GM19438 (cell line): ENCODE data around the gene DXO.
"Not testable (repeated sequence)": the region's sequence is repeated elsewhere in the genome, so short reads cannot be mapped to it uniquely, and the experiment has no call there.

Experiments used
- ATAC-seq: cut with Tn5 transposase; IDR thresholded peaks from one replicate; pipeline ENCODE4 v1.9.1; 2021; ENCODE audit warnings: low read depth; ENCODE audit not compliant: unreplicated experiment

The DXO gene

DNA sequence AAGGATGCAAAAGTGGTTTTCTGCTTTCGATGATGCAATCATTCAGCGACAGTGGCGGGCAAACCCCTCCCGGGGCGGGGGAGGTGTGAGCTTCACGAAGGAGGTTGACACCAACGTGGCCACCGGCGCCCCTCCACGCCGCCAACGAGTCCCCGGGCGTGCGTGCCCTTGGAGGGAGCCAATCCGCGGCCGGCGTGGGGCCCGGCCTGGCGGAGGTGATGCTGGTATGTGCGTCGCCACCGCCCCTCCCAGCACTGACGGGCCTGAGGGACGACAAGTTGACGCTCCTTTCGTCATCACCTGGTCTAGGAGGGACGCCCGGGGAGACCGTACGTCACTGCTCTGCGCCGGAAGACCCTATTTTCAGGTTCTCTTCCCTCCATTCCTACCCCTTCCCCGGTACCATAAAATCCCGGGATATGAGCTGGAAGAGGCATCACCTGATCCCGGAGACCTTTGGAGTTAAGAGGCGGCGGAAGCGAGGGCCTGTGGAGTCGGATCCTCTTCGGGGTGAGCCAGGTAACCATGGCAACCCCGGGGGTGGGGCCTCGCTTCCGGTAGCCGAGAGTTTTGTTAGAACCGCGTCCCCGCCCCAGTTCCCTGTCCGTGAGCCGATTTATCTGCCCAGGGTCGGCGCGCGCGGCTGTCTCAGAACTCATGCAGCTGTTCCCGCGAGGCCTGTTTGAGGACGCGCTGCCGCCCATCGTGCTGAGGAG, at the start of gene DXO:
DXO (minus strand) TSS at position 146 of the 716 bp plus-strand sequence. CDS start 463 bp downstream, outside the sequence.
- ATAC-seq: peak; percentile 81

DNA sequence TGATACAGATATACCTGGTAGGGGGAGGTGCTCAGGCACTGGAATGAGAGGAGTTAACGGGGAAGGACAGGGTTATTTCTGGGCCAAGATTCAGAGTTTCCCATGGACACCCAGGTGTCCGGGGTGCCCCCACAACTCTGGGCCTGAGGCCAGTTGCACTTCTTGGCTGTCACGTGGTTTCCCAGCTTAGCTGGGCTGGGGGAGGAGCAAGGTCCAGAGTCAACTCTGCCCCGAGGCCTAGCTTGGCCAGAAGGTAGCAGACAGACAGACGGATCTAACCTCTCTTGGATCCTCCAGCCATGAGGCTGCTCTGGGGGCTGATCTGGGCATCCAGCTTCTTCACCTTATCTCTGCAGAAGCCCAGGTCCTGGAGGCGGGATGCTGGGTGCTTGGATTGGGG, 42.6 kb upstream of the DXO start, which contains the start of gene C4B:
C4B (plus strand) TSS at position 249 of the 400 bp plus-strand sequence; CDS start at position 300, 51 bp downstream.
- ATAC-seq: not testable (repeated sequence)

DNA sequence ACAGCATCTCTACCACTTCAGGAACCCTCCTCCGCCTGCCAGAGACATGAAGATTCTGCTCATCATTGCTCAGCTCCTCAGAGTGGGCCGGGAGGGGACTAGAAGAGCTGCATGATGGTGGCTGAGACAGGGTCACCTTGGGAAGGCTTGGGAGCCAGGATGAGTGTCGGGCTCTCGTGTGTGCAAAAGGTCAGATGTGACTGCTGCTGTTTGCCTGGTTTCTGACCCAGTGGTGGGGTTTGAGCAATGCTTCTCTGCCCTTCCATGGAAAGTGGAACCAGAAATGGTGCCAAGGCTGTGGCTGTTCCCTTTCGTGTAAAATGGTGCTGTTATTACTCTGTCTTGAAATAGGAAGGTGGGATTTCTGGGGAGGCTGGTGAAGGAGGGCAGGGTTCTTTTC, 41.8 kb upstream of the DXO start:
- ATAC-seq: not testable (repeated sequence)

DNA sequence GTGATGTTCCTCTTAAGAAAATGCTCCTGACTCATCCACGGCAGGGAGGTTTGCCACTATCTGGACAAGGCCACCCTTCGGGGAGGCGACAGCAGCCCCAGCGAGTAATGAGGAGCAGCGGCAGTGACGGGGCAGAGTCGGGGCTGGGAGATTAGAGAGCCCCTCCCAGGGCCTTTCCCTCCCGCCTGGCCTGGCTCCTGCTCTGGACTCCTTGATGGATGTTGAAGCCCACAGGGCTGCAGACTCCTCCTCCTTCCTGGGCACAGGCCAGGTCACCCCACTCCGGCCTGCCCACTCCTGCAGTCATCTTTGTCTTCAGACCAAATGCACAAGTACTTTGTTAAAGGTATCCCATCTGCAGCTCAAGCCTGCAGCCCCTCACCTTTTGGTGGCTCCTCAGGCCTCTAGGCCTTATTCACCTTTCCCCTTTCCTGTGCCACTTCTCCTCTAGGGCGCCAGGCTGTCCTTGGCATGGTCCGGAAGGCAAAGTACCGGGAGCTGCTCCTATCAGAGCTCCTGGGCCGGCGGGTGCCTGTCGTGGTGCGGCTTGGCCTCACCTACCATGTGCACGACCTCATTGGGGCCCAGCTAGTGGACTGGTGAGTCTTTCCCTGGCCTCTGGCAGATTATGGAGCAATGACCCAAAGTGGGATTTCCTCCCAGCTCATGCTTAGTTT, 41.1 kb upstream of the DXO start:
- ATAC-seq: not testable (repeated sequence)

DNA sequence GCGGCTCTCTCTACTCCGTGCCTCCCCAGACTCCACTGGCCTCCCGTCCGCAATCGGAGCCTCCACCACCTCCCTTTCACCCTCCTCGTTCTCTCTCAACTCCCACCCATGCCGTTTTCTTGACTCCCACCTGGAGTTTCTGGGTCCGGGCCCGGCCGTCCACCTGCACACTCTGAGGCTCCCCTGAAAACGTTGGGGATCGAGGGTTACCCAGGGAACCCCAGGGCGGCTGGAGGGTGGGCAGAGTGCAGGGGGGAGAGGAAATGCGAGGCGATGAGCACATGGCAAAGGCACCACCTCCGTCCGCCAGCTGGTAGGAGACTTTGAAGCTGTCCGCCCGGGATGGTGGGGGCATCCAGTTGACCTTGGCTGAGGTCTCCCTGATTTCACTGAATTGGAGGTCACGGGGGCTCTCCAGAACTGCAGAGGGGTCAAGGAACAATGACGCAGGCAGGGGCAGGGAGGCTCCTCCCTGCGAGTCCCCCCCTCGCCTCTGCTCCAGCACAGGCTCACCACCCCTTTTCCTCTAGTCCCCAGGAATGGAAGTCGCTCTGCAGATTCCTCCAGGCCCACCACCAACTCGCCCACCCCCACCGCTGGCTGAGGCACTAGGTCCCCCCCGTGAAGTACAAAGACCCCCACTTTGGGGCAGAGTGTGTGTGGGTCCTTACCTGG, 39.1 kb upstream of the DXO start:
- ATAC-seq: not testable (repeated sequence)

DNA sequence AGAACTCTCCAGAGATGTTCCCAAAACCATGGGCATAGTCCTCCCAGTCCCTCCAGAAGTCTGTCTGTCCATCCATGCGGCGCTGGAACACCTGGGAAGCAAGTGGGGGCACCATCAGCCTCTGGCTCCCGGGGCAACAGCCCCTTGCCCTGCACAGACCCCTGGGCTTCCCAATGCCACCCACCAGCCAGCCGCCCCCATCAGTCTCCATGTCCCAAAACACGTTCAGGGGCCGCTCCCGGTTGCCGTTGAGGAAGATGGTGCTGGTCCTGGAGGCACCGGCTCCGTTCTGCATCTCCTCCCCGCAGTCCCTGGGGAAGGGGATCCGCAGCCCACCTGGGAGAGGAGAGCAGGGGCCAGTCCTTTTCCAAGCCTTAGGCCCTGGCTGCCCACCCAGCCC, 37.6 kb upstream of the DXO start:
- not testable (repeated sequence) for ATAC-seq

DNA sequence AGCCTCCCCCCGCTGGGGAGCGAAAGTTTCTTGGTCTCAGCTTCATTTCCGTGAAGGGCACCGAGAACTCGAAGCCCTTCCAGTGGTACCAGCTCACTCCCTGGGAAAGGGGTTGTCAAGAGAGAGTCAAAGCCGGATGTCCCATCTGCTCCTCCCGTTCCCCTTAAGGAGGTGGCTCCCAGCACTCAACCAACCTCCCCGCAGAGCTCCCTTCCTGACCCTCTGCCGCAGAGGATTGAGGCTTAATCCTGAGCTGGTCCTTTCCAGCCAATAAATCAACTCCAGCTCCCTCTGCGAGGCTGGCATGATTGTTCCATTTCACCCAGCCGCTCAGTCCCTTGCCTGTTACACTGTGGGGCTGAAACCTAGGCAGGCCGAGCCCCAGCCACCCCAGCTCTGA, 36.7 kb upstream of the DXO start:
- not testable (repeated sequence) for ATAC-seq

DNA sequence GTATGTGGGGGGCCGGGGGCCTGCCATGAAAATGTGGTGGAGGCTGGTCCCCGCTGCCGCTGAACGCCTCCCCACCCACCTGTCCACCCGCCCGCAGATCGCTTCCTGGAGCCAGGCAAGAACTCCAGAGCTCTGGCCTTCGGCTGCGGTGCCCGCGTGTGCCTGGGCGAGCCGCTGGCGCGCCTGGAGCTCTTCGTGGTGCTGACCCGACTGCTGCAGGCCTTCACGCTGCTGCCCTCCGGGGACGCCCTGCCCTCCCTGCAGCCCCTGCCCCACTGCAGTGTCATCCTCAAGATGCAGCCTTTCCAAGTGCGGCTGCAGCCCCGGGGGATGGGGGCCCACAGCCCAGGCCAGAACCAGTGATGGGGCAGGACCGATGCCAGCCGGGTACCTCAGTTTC, 36.1 kb upstream of the DXO start:
- ATAC-seq: not testable (repeated sequence)

DNA sequence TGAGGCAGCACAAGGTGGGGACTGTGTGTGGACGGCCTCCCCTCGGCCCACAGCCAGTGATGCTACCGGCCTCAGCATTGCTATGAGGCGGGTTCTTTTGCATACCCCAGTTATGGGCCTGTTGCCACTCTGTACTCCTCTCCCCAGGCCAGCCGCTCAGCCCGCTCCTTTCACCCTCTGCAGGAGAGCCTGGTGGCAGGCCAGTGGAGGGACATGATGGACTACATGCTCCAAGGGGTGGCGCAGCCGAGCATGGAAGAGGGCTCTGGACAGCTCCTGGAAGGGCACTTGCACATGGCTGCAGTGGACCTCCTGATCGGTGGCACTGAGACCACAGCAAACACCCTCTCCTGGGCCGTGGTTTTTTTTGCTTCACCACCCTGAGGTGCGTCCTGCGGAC, 35.1 kb upstream of the DXO start:
- ATAC-seq: not testable (repeated sequence)

DNA sequence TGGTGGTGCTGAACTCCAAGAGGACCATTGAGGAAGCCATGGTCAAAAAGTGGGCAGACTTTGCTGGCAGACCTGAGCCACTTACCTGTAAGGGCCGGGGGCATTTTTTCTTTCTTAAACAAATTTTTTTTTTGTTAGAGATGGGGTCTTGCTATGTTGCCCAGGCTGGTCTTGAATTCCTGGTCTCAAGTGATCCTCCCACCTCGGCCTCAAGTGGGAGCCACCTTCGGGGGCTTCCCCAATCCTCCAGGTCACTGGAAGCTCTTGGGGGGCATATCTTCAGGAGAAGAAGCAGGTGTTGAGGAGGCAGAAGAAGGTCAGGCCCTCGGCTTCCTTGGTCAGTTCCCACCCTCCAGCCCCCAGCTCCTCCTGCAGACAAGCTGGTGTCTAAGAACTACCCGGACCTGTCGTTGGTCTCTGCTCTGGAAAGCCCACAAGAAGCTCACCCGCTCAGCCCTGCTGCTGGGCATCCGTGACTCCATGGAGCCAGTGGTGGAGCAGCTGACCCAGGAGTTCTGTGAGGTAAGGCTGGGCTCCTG, 34.1 kb upstream of the DXO start:
- ATAC-seq: not testable (repeated sequence)

DNA sequence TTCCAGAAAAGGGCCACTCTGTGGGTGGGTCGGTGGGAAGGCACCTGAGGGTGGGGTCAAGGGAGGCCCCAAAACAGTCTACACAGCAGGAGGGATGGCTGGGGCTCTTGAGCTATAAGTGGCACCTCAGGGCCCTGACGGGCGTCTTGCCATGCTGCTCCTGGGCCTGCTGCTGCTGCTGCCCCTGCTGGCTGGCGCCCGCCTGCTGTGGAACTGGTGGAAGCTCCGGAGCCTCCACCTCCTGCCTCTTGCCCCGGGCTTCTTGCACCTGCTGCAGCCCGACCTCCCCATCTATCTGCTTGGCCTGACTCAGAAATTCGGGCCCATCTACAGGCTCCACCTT, 33.6 kb upstream of the DXO start:
- not testable (repeated sequence) for ATAC-seq

DNA sequence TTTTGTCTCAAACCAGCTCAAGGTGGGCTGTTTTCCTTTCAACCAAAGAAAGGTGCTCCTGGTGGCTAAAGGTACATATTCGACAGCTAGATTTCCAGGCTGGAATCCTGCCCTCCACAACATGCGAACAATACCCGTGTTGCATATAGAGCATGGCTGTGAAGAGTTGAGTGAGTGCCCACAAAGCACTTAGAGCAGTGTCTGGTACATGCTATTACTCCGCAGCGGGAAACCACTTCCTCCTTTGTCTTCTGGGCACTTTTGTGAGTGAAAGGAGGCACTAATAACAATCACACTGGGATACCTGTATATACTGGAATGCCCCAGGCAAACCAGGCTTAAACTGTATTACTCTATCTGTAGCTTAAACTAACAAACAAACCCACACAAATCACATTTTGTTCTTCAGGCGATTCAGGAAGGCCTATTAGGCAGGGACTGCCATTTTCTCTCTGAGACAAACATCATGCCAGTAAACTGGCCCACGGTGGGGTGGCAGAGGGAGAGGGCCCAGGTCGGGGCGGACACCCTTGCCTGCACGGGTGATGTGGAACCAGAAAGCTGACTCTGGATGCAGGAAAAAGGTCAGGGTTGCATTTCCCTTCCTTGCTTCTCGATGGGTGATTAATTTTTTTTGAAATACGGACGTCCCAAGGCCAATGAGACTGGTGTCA, 33.1 kb upstream of the DXO start:
- not testable (repeated sequence) for ATAC-seq

DNA sequence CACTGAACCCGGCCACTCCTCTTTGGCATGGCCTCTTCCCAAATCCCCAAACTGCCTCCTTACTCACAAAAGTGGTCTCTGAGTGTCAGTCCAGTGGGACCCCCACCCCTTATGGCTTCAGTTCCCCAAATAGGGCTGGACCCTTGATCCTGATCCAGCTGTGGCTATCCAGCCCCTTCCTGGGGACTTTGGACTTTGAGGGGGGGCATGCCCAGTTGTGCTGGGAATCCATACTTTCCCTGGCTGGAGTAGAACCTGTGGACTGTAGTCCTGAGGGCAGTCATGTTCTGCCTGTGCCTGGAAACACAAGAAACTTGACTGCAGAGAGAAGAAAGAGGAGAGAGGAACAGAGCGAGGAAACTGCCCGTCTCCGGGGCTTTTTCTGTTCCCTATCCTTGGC, 32.5 kb upstream of the DXO start:
- not testable (repeated sequence) for ATAC-seq

DNA sequence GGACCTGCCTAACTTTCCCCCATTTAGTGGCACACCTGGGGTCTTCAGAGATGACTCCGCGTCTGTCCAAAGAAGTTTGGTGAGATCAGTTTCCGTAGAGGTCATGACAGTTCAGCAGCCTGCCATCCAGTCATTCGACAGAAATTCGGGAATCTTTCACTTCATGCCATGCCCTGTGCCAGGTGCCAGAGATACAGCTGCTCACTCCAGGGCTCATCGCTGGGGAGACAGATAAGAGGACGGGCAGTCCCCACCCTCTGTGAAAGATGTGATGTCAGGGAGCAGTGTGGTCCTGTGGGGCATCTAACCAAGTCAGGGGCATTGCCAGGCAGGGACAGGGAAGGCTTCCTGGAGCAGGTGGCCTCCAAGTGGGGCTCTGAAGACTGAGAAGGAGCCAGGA, 31.4 kb upstream of the DXO start:
- ATAC-seq: not testable (repeated sequence)

DNA sequence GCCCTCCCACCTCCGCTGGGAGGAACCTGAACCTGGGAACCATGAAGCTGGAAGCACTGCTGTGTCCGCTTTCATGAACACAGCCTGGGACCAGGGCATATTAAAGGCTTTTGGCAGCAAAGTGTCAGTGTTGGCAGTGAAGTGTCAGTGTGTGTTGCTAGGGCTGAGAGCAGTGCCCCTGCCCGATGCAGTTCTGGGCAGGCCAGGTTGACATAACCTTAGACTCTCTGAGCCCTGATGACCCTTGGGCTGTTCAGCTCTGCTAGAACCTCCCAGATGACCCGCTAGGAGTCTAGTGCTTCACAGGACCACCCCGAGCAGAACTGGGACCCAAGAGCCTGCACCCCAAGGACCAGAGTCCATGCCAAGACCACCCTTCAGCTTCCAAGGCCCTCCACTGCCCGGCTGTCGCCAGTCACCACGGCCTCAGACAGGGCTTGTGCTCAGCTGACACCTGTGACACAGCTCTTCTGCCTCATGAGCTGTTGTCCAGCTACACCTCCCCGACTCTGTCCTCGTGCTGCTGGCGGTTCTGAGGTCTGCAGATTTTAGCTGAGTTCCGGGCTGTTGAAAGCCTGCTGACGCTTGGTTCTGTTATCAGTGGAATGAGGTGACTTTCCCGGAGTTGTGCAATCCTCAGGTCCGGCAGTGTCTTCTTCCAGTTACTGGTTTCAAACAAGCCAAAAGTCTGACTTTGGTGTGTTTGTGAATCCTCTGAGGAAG, 30.8 kb upstream of the DXO start:
- not testable (repeated sequence) for ATAC-seq

DNA sequence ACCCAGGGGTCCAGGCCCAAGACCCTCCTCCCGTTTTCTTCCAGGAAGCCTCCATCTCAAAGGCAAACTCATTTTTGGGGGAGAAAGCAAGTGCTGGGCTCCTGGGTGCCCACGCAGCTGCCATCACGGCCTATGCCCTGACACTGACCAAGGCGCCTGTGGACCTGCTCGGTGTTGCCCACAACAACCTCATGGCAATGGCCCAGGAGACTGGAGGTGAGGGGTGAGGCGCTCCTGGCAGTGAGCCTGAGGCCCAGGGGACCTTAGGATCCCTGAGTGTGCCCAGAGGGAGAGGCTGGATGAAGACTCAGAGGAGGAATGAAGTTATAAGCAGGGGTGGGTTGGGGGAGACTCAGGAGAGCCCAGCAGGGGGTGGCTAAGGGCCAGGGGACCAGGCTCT, 24.4 kb upstream of the DXO start:
- not testable (repeated sequence) for ATAC-seq

DNA sequence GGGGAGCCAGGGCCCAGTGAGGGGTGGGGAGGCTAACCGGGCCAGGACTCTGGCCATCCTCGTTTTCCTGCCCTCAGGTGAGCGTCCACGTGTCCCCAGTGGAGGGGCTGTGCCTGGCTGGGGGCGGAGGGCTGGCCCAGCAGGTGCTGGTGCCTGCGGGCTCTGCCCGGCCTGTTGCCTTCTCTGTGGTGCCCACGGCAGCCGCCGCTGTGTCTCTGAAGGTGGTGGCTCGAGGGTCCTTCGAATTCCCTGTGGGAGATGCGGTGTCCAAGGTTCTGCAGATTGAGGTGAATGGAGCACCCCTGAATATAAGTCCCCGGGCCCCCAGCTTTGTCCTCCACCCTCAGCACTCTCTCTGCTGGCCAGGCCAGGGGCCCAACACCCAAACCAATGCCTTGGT, 22.5 kb upstream of the DXO start:
- not testable (repeated sequence) for ATAC-seq

DNA sequence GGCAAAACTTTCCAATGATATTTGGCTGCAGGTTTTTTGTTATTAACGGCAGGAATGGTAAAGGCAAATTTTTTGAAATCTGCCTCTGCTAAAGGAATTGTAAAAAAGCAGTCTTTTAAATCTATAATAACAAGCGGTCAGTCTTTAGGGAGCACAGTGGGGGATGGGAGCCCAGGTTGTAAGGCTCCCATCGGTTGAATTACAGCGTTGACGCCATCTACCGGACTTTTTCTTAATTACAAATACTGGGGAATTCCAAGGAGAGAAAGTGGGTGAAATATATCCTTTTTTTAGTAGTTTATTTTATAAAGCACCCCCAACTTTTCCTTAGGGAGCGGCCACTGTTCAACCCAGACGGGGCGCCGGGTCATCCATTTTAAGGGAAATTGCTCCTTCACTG, 17.4 kb upstream of the DXO start:
- not testable (repeated sequence) for ATAC-seq

DNA sequence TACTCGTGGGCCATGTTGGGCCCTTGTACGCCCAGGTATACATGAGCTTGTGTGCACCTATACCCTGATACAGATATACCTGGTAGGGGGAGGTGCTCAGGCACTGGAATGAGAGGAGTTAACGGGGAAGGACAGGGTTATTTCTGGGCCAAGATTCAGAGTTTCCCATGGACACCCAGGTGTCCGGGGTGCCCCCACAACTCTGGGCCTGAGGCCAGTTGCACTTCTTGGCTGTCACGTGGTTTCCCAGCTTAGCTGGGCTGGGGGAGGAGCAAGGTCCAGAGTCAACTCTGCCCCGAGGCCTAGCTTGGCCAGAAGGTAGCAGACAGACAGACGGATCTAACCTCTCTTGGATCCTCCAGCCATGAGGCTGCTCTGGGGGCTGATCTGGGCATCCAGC, 9.8 kb upstream of the DXO start, which contains the start of gene C4A:
C4A (plus strand) TSS at position 314 of the 400 bp plus-strand sequence; CDS start at position 365, 51 bp downstream.
- ATAC-seq: not testable (repeated sequence)

DNA sequence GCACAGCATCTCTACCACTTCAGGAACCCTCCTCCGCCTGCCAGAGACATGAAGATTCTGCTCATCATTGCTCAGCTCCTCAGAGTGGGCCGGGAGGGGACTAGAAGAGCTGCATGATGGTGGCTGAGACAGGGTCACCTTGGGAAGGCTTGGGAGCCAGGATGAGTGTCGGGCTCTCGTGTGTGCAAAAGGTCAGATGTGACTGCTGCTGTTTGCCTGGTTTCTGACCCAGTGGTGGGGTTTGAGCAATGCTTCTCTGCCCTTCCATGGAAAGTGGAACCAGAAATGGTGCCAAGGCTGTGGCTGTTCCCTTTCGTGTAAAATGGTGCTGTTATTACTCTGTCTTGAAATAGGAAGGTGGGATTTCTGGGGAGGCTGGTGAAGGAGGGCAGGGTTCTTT, 9.1 kb upstream of the DXO start:
- not testable (repeated sequence) for ATAC-seq
